Spleen (tissue), 11 donors: ENCODE results near the gene PGBD5. TPM values are rescaled to one million over a fixed set of nuclear protein-coding genes. Genes with fewer than 3 reads are reported as not detected.

ENCODE experiments used
- DNase-seq: peaks from one replicate; pipeline ENCODE4 v3.0.0-alpha.2; 2020
- H3K27ac ChIP-seq, 8 donors: fragments of 200-600 bp; sonication (generic) in 7 of 8; 1 replicate in 4 of 8; 2 replicates in 4 of 8; pipeline versions ENCODE4 v1.5.0 to v1.8.0; 2016 to 2021; ENCODE audit warnings: inconsistent platforms in 4 of 8, mild to moderate bottlenecking in 4 of 8, moderate library complexity in 1 of 8
- H3K27me3 ChIP-seq, 7 donors: fragments of 200-600 bp; sonication (generic) in 6 of 7; replicated peaks in 1 of 7; 1 replicate in 4 of 7; 2 replicates in 3 of 7; pipeline versions ENCODE4 v1.5.0 to v1.8.0; 2016 to 2021; ENCODE audit warnings: inconsistent platforms in 3 of 7, mild to moderate bottlenecking in 1 of 7
- H3K36me3 ChIP-seq, 6 donors: fragments of 200-600 bp; sonication (generic) in 5 of 6; 1 replicate in 4 of 6; 2 replicates in 2 of 6; pipeline versions ENCODE4 v1.5.0 to v1.8.0; 2016 to 2021; ENCODE audit warnings: inconsistent platforms in 2 of 6
- H3K4me1 ChIP-seq, 6 donors: fragments of 200-600 bp; sonication (generic) in 5 of 6; 1 replicate in 3 of 6; 2 replicates in 3 of 6; pipeline versions ENCODE4 v1.5.0 to v1.8.0; 2016 to 2021; ENCODE audit warnings: inconsistent platforms in 3 of 6
- H3K4me3 ChIP-seq, 8 donors: fragments of 200-600 bp; sonication (generic) in 7 of 8; 1 replicate in 4 of 8; 2 replicates in 4 of 8; pipeline versions ENCODE4 v1.5.0 to v1.8.0; 2016 to 2021; ENCODE audit warnings: inconsistent platforms in 4 of 8, mild to moderate bottlenecking in 4 of 8, moderate library complexity in 2 of 8
- H3K9me3 ChIP-seq, 8 donors: fragments of 200-600 bp; sonication (generic) in 7 of 8; 1 replicate in 4 of 8; 2 replicates in 4 of 8; pipeline versions ENCODE4 v1.5.0 to v1.8.0; 2016 to 2021; ENCODE audit warnings: inconsistent platforms in 4 of 8
- CTCF ChIP-seq, 11 experiments: fragments of 200-600 bp in 7 of 11; fragments of 450-650 bp in 4 of 11; sonication (generic) in 4 of 11; IDR thresholded peaks in 8 of 11; conservative IDR thresholded peaks in 3 of 11; 1 replicate in 7 of 11; 2 replicates in 4 of 11; pipeline versions ENCODE4 v1.4.0 to v1.8.0; 2016 to 2021; ENCODE audit warnings: antibody characterized with exemption in 11 of 11, inconsistent platforms in 4 of 11, mild to moderate bottlenecking in 1 of 11
- POLR2A ChIP-seq, 3 donors: fragments of 450-650 bp; IDR thresholded peaks; one replicate each; pipeline ENCODE4 v1.5.1; 2017; ENCODE audit warnings: antibody characterized with exemption in 3 of 3, mild to moderate bottlenecking in 1 of 3
- POLR2AphosphoS5 ChIP-seq, 3 donors: sonication (generic); formaldehyde crosslinking; IDR thresholded peaks; one replicate each; pipeline ENCODE4 v1.5.1; 2017; ENCODE audit warnings: antibody characterized with exemption in 3 of 3
- WGBS, 5 donors: extraction: QIAGEN DNeasy Blood & Tissue Kit in 3 of 5; methylation state at CpG; one replicate each; pipeline versions ENCODE4 v1.1.5 to v1.1.7; 2013 to 2018; 5-methylcytosine and 5-hydroxymethylcytosine counted together
- intact Hi-C: fragments of 100-400 bp; cut with DNase I; formaldehyde crosslinking; loops from one replicate; pipeline ENCODE4 v1.15.0; 2023; ENCODE audit warnings: low total_unique reads
- polyA plus RNA-seq, 3 donors: library from polyadenylated mRNA; stranded (reverse); fragments of 200-250 nt; gene quantifications; one replicate each; pipeline ENCODE4 v1.2.1, GENCODE V29; 2013
- total RNA-seq, 7 donors: library from RNA; depleted of rRNA in 3 of 7; stranded (reverse); fragments of >200 nt in 3 of 7; fragmentation: NEBNext Ultra II Directional in 4 of 7; extraction: Animal tissue kit (Norgen Biotek cat#: 25700) in 4 of 7; gene quantifications; one replicate each; pipeline versions ENCODE4 v1.1.0 to v1.2.1, GENCODE V29; 2016 to 2021
- donor health status: healthy with polysubstance abuse.
- donor health status: DM: no; HTN: no; CAD: no; lungs with moderate emphysema.
- donor health status: DM: no; HTN: no; CAD: no.
- donor health status: Bipolar disorder and iron deficiency.
- donor health status: healthy.
- donor health status: DM: no; HTN: no; CAD: no.
- donor health status: DM: yes; HTN: yes; CAD: no.

PGBD5 gene
- total and polyA plus RNA-seq, 10 donors: 0.07 to 6.7 (median 3.0) TPM

- intact Hi-C loops: no loop called here
- Histone ChIP-seq H3K27me3 (peaks cover 0 to 9% (median 0%) of the 10 kb centered on the region in 7 donors), H3K9me3 (peaks cover 0 to 23% (median 18%) of the 10 kb centered on the region in 8 donors), H3K27ac (no peak overlapping the region), H3K36me3 (no peaks in the 10 kb centered on the region), H3K4me1 (no peaks in the 10 kb centered on the region), H3K4me3 (no peak overlapping the region)
- 70 to 93% (median 90%) methylated on average over 5 of the region's 5 CpGs for WGBS, 5 donors
- TF ChIP-seq POLR2AphosphoS5 (IDR thresholded peaks at IDR 0.05) (no peak), POLR2A (IDR thresholded peaks at IDR 0.05) (no peak), CTCF (IDR thresholded peaks at IDR 0.05 in 8 of 11, conservative IDR thresholded peaks at IDR 0.05 in 3 of 11) (no peak)
- no peak for DNase-seq
Measured at GRCh38 chr1:230383425-230383824, 42.7 kb downstream of the PGBD5 start.

- H3K4me1 ChIP-seq: no peaks in the 10 kb centered on the region
- no peaks in the 10 kb centered on the region for H3K36me3 ChIP-seq
- 54 to 64% (median 57%) methylated on average over 7 of the region's 7 CpGs for WGBS, 5 donors
- H3K4me3 ChIP-seq: no peak overlapping the region
- no peak overlapping the region for H3K27ac ChIP-seq
- H3K9me3 ChIP-seq: peaks cover 0 to 23% (median 18%) of the 10 kb centered on the region in 8 donors
- TF ChIP-seq POLR2A (IDR thresholded peaks at IDR 0.05) (no peak), CTCF (IDR thresholded peaks at IDR 0.05 in 8 of 11, conservative IDR thresholded peaks at IDR 0.05 in 3 of 11) (no peak), POLR2AphosphoS5 (IDR thresholded peaks at IDR 0.05) (no peak)
- H3K27me3 ChIP-seq: peaks cover 0 to 9% (median 0%) of the 10 kb centered on the region in 7 donors
- intact Hi-C loops: no loop called here
- no peak for DNase-seq
Measured at GRCh38 chr1:230382001-230382491, 44.1 kb downstream of the PGBD5 start.

GRCh38 chr1:230381585-230381984 is 44.5 kb downstream of the PGBD5 start:
- H3K27me3 ChIP-seq: peaks cover 0 to 9% (median 0%) of the 10 kb centered on the region in 7 donors
- no peak for DNase-seq
- no peaks in the 10 kb centered on the region for H3K36me3 ChIP-seq
- TF ChIP-seq POLR2AphosphoS5 (IDR thresholded peaks at IDR 0.05) (no peak), CTCF (IDR thresholded peaks at IDR 0.05 in 8 of 11, conservative IDR thresholded peaks at IDR 0.05 in 3 of 11) (no peak), POLR2A (IDR thresholded peaks at IDR 0.05) (no peak)
- 12 to 37% (median 29%) methylated on average over 6 of the region's 6 CpGs for WGBS, 5 donors
- no peaks in the 10 kb centered on the region for H3K4me1 ChIP-seq
- H3K9me3 ChIP-seq: peaks cover 0 to 23% (median 18%) of the 10 kb centered on the region in 8 donors
- intact Hi-C loops: no loop called here
- H3K4me3 ChIP-seq: no peak overlapping the region
- no peak overlapping the region for H3K27ac ChIP-seq

- H3K4me3 ChIP-seq: no peak overlapping the region
- TF ChIP-seq POLR2A (IDR thresholded peaks at IDR 0.05) (no peak), CTCF (IDR thresholded peaks at IDR 0.05 in 8 of 11, conservative IDR thresholded peaks at IDR 0.05 in 3 of 11) (no peak), POLR2AphosphoS5 (IDR thresholded peaks at IDR 0.05) (no peak)
- peaks cover 0 to 23% (median 18%) of the 10 kb centered on the region in 8 donors for H3K9me3 ChIP-seq
- H3K36me3 ChIP-seq: no peaks in the 10 kb centered on the region
- no peak for DNase-seq
- no peak overlapping the region for H3K27ac ChIP-seq
- WGBS, 5 donors: 71 to 94% (median 79%) methylated on average over 3 to 5 of the region's 5 CpGs
- peaks cover 0 to 9% (median 0%) of the 10 kb centered on the region in 7 donors for H3K27me3 ChIP-seq
- no peaks in the 10 kb centered on the region for H3K4me1 ChIP-seq
- intact Hi-C loops: no loop called here
Measured at GRCh38 chr1:230381049-230381467, 45.1 kb downstream of the PGBD5 start.
